ENCODE results near the gene PRRC2A. TPM values are rescaled to one million over a fixed set of nuclear protein-coding genes. Genes with fewer than 3 reads are reported as not detected.

Gene PRRC2A
- polyA plus RNA-seq, 1 donor from 2014 or later, result 39.9 TPM

GRCh38 chr6:31687321-31687720 is 66.8 kb downstream of the PRRC2A start:
- no peak overlapping the region for H3K4me2 ChIP-seq (ENCODE audit: low read length)
- H2AFZ ChIP-seq (ENCODE audit: low read depth, low read length), result no peak overlapping the region
- peaks cover 4% of the 10 kb centered on the region for H3K36me3 ChIP-seq (ENCODE audit: insufficient read depth, low read length)
- no peak overlapping the region for H3K4me3 ChIP-seq (ENCODE audit: low read length)
- H3K9me3 ChIP-seq (ENCODE audit: low read length), result no peaks in the 10 kb centered on the region
- no peaks in the 10 kb centered on the region for H3F3A ChIP-seq (ENCODE audit: insufficient read depth, low read length, poor library complexity, severe bottlenecking)
- no peak overlapping the region for H3K27ac ChIP-seq (ENCODE audit: low read length)
- TF ChIP-seq SMC3 (conservative IDR thresholded peaks at IDR 0.05; ENCODE audit: poor library complexity) (no peak), EP300 (conservative IDR thresholded peaks at IDR 0.05; ENCODE audit: poor library complexity, severe bottlenecking) (no peak), CTCF (IDR thresholded peaks at IDR 0.05; ENCODE audit: poor library complexity, severe bottlenecking) (no peak), REST (IDR thresholded peaks at IDR 0.05; ENCODE audit: borderline replicate concordance) (no peak), RAD21 (conservative IDR thresholded peaks at IDR 0.05) (no peak), TAF1 (IDR thresholded peaks at IDR 0.05; ENCODE audit: low read depth) (no peak), POLR2AphosphoS5 (IDR thresholded peaks at IDR 0.05) (no peak), EZH2 (IDR thresholded peaks at IDR 0.05; ENCODE audit: borderline replicate concordance, insufficient read depth, low read length, poor library complexity, severe bottlenecking) (no peak), MXI1 (conservative IDR thresholded peaks at IDR 0.05; ENCODE audit: poor library complexity, severe bottlenecking) (no peak)
- H3K9me2 ChIP-seq (ENCODE audit: insufficient read depth, low read length), result no peaks in the 10 kb centered on the region
- no peak overlapping the region for H3K9ac ChIP-seq (ENCODE audit: low read length)
- H4K20me1 ChIP-seq (ENCODE audit: insufficient read depth), result no peaks in the 10 kb centered on the region
- H3K79me2 ChIP-seq (replicated peaks; ENCODE audit: insufficient read depth, low read length), result no peaks in the 10 kb centered on the region
- no peaks in the 10 kb centered on the region for H3K27me3 ChIP-seq (ENCODE audit: insufficient read depth, low read depth, low read length)

Small RNA genes within 50 kb of the gene (small RNA-seq; reads per million reads assigned to genes)
- gene MIR6832 (20.4 to 86.2 (median 76.3) reads per million in 3 experiments), gene RF00019 (0 to 1.2 (median 0) reads per million in 3 experiments), gene SNORA38 (216 to 884 (median 224) reads per million in 3 experiments), gene UQCRHP1 (0 reads per million in 3 experiments)

Other genes with a start within 250 kb of the PRRC2A start
- gene MICA, start 217.1 kb upstream of the PRRC2A start, polyA plus RNA-seq, result 0.32 and 0.87 TPM in 2 replicates
- 0.14 TPM in 1 of 2 replicates, not detected in the other for gene MICB, start 122.6 kb upstream of the PRRC2A start, polyA plus RNA-seq
- gene MCCD1, start 91.8 kb upstream of the PRRC2A start, polyA plus RNA-seq, result not detected in 2 replicates
- 313 and 371 TPM in 2 replicates for gene DDX39B, start 78.7 kb upstream of the PRRC2A start, polyA plus RNA-seq
- 56.7 and 76.7 TPM in 2 replicates for gene ATP6V1G2, start 74.1 kb upstream of the PRRC2A start, polyA plus RNA-seq
- 88.7 and 92.8 TPM in 2 replicates for gene NFKBIL1, start 73.1 kb upstream of the PRRC2A start, polyA plus RNA-seq
- 0.56 TPM in 1 of 2 replicates, not detected in the other for gene LTA, start 48.4 kb upstream of the PRRC2A start, polyA plus RNA-seq
- gene TNF, start 45.1 kb upstream of the PRRC2A start, polyA plus RNA-seq, result not detected in 2 replicates
- not detected in 2 replicates for gene LTB, start 38.3 kb upstream of the PRRC2A start, polyA plus RNA-seq
- gene LST1, start 34.4 kb upstream of the PRRC2A start, polyA plus RNA-seq, result not detected in 2 replicates
- gene NCR3, start 27.7 kb upstream of the PRRC2A start, polyA plus RNA-seq, result not detected in 2 replicates
- not detected in 2 replicates for gene AIF1, start 5.5 kb upstream of the PRRC2A start, polyA plus RNA-seq
- 203 and 204 TPM in 2 replicates for gene BAG6, start 31.9 kb downstream of the PRRC2A start, polyA plus RNA-seq
- gene APOM, start 35.2 kb downstream of the PRRC2A start, polyA plus RNA-seq, result 1.3 and 4.4 TPM in 2 replicates
- 17.2 and 24.3 TPM in 2 replicates for gene C6orf47, start 40.1 kb downstream of the PRRC2A start, polyA plus RNA-seq
- gene GPANK1, start 44.3 kb downstream of the PRRC2A start, polyA plus RNA-seq, result 18.4 and 21.9 TPM in 2 replicates
- gene CSNK2B, start 45.4 kb downstream of the PRRC2A start, polyA plus RNA-seq, result 130 and 135 TPM in 2 replicates
- 4.0 and 7.7 TPM in 2 replicates for gene LY6G5B, start 49.3 kb downstream of the PRRC2A start, polyA plus RNA-seq
- 13.4 and 26.6 TPM in 2 replicates for gene LY6G5C, start 60.4 kb downstream of the PRRC2A start, polyA plus RNA-seq
- gene ABHD16A, start 82.6 kb downstream of the PRRC2A start, polyA plus RNA-seq, result 130 and 154 TPM in 2 replicates
- not detected in 2 replicates for gene LY6G6F, start 86.2 kb downstream of the PRRC2A start, polyA plus RNA-seq
- gene LY6G6D, start 94.6 kb downstream of the PRRC2A start, polyA plus RNA-seq, result not detected in 2 replicates
- gene LY6G6C, start 101.0 kb downstream of the PRRC2A start, polyA plus RNA-seq, result 0.78 and 0.88 TPM in 2 replicates
- not detected in 2 replicates for gene MPIG6B, start 102.7 kb downstream of the PRRC2A start, polyA plus RNA-seq
- gene DDAH2, start 108.6 kb downstream of the PRRC2A start, polyA plus RNA-seq, result 386 and 410 TPM in 2 replicates
- 5.5 and 5.7 TPM in 2 replicates for gene CLIC1, start 115.8 kb downstream of the PRRC2A start, polyA plus RNA-seq
- 5.1 and 7.8 TPM in 2 replicates for gene MSH5, start 119.3 kb downstream of the PRRC2A start, polyA plus RNA-seq
- gene SAPCD1, start 141.9 kb downstream of the PRRC2A start, polyA plus RNA-seq, result 1.3 TPM in 1 of 2 replicates, not detected in the other
- gene VWA7, start 156.6 kb downstream of the PRRC2A start, polyA plus RNA-seq, result 5.3 and 5.7 TPM in 2 replicates
- 40.9 and 49.4 TPM in 2 replicates for gene VARS1, start 175.0 kb downstream of the PRRC2A start, polyA plus RNA-seq
- gene LSM2, start 186.3 kb downstream of the PRRC2A start, polyA plus RNA-seq, result 68.5 and 87.6 TPM in 2 replicates
- 1.6 and 2.6 TPM in 2 replicates for gene HSPA1L, start 194.6 kb downstream of the PRRC2A start, polyA plus RNA-seq
- gene HSPA1A, start 194.8 kb downstream of the PRRC2A start, polyA plus RNA-seq, result 50.9 and 54.5 TPM in 2 replicates
- 120 and 128 TPM in 2 replicates for gene HSPA1B, start 207.0 kb downstream of the PRRC2A start, polyA plus RNA-seq
- 40.9 and 47.0 TPM in 2 replicates for gene NEU1, start 242.1 kb downstream of the PRRC2A start, polyA plus RNA-seq

Data from neural cell (in vitro differentiated cells).